T1000 (cell line): ENCODE measurements around the gene PRR19.

Experiments used
- DNase-seq: peaks from one replicate; lab custom pipeline; 2025; ENCODE audit warnings: mixed read lengths; lab: John Stamatoyannopoulos, UW

Gene PRR19

GRCh38 chr19:42283188-42284065 lies 18.5 kb upstream of the PRR19 start:
- DNase-seq, result peak; percentile 85

DNA sequence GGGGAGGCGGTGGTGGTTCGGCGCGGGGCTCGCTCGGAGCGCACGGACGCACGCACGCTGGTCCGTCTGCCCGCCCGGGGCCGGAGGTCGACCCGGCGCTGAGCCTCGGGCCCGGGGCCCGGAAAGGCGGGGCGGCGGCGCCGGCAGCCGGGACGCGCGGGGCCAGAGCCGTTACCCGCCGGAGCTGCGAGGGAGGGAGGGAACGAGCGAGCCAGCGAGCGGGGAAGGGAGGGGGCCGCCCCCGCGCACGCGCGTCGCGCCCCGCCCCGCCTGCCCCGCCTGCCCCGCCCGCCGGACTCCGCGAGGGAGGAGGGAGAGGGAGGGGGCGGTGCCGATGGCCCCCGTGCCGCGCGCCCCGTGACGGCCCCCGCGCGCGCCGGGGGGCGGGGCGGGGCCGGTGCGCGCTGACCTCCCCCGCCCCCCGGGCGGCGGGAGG lies 17.8 kb upstream of the PRR19 start:
- peak; percentile 70 for DNase-seq

DNA sequence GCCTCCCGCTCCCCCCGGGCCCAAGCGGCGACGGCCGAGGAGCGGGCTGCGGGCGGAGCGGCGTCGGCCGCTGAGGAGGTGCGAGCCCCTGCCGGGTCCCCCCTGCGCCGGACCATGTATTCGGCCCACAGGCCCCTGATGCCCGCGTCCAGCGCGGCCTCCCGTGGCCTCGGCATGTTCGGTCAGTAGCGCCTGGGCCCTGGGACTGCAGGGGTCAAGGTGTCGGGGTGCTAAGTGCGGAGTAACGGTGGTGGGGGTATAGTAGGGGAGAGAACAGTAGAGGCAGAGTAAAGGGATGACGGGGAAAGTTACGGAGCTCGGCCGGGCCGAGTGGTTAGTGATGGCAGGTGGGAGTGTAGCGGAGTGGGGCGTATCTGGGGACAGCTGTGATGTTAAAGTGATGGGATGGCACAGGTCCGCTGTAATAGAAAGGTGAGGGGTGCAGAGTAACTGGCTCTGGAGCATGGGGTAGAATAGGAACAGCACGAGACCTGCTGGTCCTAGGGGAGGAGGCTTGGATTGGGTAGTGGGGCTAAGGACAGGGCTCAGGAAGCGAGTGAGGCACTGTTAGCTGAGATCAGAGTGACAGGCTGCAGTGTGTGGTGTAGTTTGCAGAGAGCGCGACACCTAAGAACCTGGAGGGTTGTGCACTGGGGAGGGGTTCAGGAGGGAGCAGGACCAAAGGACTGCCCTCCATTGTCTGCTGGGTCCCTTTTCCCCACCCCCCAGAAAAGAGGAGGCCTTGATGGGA lies 17.2 kb upstream of the PRR19 start:
- DNase-seq, result no peak

DNA sequence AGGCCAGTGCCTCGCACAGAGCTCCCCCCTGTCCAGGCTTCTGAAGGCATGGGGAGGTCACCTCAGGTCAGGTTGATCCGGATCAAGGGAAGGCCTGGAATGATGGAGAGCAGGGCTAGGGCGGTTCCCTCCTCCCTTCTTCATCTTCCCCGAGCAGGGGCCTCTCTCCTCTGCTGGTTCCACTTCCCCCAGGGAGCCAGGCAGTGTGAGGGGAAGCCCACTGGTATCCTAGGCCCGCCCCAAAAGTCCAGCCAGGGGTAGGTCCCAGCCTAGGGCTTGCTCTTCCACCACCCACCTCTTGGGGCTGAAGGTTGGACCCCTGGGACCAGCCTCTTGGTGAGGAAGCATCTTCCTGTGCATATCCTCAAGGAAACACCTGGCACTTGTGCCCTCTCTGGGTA lies 16.4 kb upstream of the PRR19 start:
- DNase-seq, result no peak

DNA sequence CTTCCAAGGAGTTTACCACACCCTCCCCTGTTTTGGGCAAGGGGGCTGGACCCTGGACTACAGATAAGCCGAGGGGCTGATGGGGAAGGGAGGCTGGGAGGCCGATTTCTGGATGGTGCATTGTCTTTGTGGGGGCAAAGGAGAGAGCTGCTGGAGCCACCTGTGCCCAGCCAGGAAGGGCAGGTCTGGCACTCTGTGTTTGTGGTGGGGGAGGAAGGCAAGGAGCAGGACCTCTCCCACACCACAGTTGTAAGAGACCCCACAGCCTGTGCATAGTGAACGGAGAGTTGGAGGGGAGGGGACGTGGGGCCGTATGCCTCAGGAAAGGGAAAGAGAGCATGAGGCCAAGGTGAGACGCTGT lies 16.0 kb upstream of the PRR19 start:
- DNase-seq, result no peak

GRCh38 chr19:42286349-42287016 lies 15.4 kb upstream of the PRR19 start:
- no peak for DNase-seq

GRCh38 chr19:42287017-42287826 lies 14.7 kb upstream of the PRR19 start:
- DNase-seq, result no peak

DNA sequence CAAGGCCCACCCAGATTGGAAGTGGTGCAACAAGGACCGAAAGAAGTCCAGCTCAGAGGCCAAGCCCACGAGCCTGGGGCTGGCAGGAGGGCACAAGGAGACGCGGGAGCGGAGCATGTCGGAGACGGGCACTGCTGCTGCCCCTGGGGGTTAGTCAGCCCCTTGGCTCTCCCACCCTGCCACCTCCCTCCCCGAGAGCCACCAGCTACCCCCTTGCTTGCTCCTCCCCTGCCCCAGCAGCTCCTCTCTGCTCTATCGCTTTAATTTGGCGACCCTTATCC lies 14.2 kb upstream of the PRR19 start:
- DNase-seq, result no peak

- no peak for DNase-seq
These were observed 13.5 kb upstream of the PRR19 start for GRCh38 chr19:42288387-42288786.

GRCh38 chr19:42288881-42289555 lies 12.9 kb upstream of the PRR19 start:
- no peak for DNase-seq

GRCh38 chr19:42289556-42290041 lies 12.3 kb upstream of the PRR19 start:
- no peak for DNase-seq

GRCh38 chr19:42290136-42290522 lies 11.8 kb upstream of the PRR19 start:
- DNase-seq, result no peak

GRCh38 chr19:42290523-42291434 lies 11.2 kb upstream of the PRR19 start:
- no peak for DNase-seq

DNA sequence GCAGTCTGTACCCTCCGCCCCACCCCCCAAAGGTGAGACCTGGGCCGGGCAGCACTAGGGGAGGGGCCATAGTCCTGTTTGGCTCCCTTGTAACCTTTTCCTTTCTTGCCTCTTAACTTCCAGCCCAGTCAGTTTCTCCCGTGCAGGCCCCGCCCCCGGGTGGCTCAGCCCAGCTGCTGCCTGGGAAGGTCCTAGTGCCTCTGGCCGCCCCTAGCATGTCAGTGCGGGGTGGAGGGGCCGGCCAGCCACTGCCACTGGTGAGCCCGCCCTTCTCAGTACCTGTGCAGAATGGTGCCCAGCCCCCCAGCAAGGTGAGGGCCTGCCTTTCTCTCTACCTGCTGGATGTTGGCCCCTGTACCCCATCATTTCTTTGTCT lies 10.5 kb upstream of the PRR19 start:
- no peak for DNase-seq

DNA sequence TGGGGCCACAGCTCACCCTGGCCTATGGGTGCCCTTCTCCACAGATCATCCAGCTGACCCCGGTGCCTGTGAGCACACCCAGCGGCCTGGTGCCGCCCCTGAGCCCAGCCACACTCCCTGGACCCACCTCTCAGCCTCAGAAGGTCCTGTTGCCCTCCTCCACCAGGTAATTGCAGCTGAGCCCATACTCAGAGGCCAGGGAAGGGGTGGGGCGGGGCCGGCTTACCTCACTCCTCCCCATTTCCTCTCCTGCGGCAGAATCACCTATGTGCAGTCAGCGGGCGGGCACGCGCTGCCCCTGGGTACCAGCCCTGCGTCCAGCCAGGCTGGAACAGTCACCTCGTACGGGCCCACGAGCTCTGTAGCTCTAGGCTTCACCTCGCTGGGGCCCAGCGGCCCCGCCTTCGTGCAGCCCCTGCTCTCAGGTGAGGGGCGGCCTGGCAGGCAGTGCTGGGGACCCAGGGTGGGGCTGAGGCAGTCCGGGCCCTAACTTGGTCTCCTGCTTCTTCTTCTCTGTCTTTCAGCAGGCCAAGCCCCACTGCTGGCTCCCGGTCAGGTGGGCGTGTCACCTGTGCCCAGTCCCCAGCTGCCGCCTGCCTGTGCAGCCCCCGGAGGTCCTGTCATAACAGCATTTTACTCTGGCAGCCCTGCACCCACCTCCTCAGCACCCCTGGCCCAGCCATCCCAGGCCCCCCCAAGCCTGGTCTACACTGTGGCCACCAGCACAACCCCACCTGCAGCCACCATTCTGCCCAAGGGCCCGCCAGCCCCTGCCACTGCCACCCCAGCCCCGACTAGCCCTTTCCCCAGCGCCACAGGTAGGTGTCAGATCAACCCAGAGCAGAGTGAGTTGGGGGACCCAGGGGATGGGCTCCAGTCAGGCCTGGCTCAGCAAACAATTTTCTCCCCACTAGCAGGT lies 9.6 kb upstream of the PRR19 start:
- DNase-seq, result no peak

DNA sequence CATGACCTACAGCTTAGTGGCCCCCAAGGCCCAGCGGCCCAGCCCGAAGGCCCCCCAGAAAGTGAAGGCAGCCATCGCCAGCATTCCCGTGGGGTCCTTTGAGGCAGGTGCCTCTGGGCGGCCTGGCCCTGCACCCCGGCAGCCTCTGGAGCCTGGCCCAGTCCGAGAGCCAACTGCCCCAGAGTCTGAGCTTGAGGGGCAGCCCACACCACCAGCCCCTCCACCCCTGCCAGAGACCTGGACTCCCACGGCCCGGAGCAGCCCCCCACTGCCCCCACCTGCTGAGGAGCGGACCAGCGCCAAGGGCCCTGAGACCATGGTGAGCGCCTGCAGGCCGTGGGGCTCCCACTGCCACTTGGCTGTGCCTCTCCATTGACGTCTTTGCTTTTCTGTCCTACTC lies 9.0 kb upstream of the PRR19 start:
- DNase-seq, result no peak

DNA sequence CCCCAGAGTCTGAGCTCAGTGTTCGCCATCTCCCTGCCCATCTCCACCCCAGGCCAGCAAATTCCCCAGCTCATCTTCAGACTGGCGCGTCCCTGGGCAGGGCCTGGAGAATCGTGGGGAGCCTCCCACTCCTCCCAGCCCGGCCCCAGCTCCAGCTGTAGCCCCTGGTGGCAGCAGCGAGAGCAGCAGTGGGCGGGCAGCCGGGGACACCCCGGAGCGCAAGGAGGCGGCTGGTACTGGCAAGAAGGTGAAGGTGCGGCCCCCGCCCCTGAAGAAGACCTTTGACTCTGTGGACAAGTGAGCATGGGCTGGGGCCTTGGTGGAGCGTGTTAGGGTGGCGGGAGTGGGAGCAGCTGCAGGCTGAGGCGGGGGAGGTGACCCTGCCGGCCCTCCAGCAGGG lies 8.4 kb upstream of the PRR19 start:
- DNase-seq, result no peak

GRCh38 chr19:42293948-42294347 lies 8.0 kb upstream of the PRR19 start:
- DNase-seq, result no peak

- DNase-seq, result no peak
These were observed 7.3 kb upstream of the PRR19 start for GRCh38 chr19:42294471-42295137.
